Suprapubic skin (tissue), 4 donors: Measurements from ENCODE around the gene SPTA1. TPM values are rescaled to one million over a fixed set of nuclear protein-coding genes. Genes with fewer than 3 reads are reported as not detected.
"Not testable (repeated sequence)": the region's sequence is repeated elsewhere in the genome, so short reads cannot be mapped to it uniquely, and the experiment has no call there.

ENCODE experiments used
- DNase-seq, 2 donors: peaks; one replicate each; pipeline ENCODE4 v3.0.0-alpha.2; 2019; ENCODE audit warnings: low spot score in 2 of 2
- H3K27ac ChIP-seq: fragments of 200-600 bp; sonication (generic); one replicate; pipeline ENCODE4 v1.5.1; 2019
- H3K27me3 ChIP-seq: fragments of 200-600 bp; sonication (generic); one replicate; pipeline ENCODE4 v1.5.1; 2019
- H3K36me3 ChIP-seq: fragments of 200-600 bp; sonication (generic); one replicate; pipeline ENCODE4 v1.5.1; 2019
- H3K4me1 ChIP-seq: fragments of 200-600 bp; sonication (generic); one replicate; pipeline ENCODE4 v1.5.1; 2019
- H3K4me3 ChIP-seq: fragments of 200-600 bp; sonication (generic); one replicate; pipeline ENCODE4 v1.5.1; 2019; ENCODE audit warnings: mild to moderate bottlenecking
- H3K9me3 ChIP-seq: fragments of 200-600 bp; sonication (generic); one replicate; pipeline ENCODE4 v1.5.1; 2019
- CTCF ChIP-seq, 2 donors: fragments of 200-600 bp in 1 of 2; fragments of 450-650 bp in 1 of 2; sonication (generic) in 1 of 2; IDR thresholded peaks; one replicate each; pipeline ENCODE4 v1.5.1; 2016 to 2019; ENCODE audit warnings: antibody characterized with exemption in 2 of 2, mild to moderate bottlenecking in 1 of 2, moderate library complexity in 1 of 2
- EP300 ChIP-seq: sonication (generic); formaldehyde crosslinking; IDR thresholded peaks from one replicate; pipeline ENCODE4 v1.6.1; 2017; ENCODE audit warnings: antibody characterized with exemption
- POLR2A ChIP-seq, 2 donors: fragments of 450-650 bp; IDR thresholded peaks; one replicate each; pipeline ENCODE4 v1.6.1; 2017; ENCODE audit warnings: antibody characterized with exemption in 2 of 2, mild to moderate bottlenecking in 2 of 2, moderate library complexity in 2 of 2
- POLR2AphosphoS5 ChIP-seq, 3 donors: sonication (generic); formaldehyde crosslinking; IDR thresholded peaks; one replicate each; pipeline ENCODE4 v1.6.1; 2017; ENCODE audit warnings: antibody characterized with exemption in 3 of 3
- whole genome bisulfite sequencing: methylation state at CpG from one replicate; pipeline ENCODE4 v1.1.5; 2018; 5-methylcytosine and 5-hydroxymethylcytosine counted together
- total RNA-seq, 4 donors: library from RNA; depleted of rRNA; stranded (reverse); fragments of >200 nt; gene quantifications; one replicate each; pipeline ENCODE4 v1.1.0, GENCODE V29; 2016

Gene SPTA1
- total RNA-seq, 4 donors from 2014 or later = 0.24 TPM; not detected in 3

- no peaks in the 10 kb centered on the region for H3K9me3 ChIP-seq
- no peaks in the 10 kb centered on the region for H3K4me1 ChIP-seq
- no peaks in the 10 kb centered on the region for H3K36me3 ChIP-seq
- no peaks in the 10 kb centered on the region for H3K27me3 ChIP-seq
- H3K27ac ChIP-seq = no peak overlapping the region
- TF ChIP-seq POLR2AphosphoS5 (IDR thresholded peaks at IDR 0.05) (no peak), EP300 (no peak), POLR2A (IDR thresholded peaks at IDR 0.05) (no peak), CTCF (IDR thresholded peaks at IDR 0.05) (no peak)
- H3K4me3 ChIP-seq = no peak overlapping the region
- DNase-seq = no peak
Measured at GRCh38 chr1:158692356-158692755, 5.8 kb upstream of the SPTA1 start.

- no peaks in the 10 kb centered on the region for H3K27me3 ChIP-seq
- no peaks in the 10 kb centered on the region for H3K36me3 ChIP-seq
- H3K27ac ChIP-seq = no peak overlapping the region
- H3K4me3 ChIP-seq = no peak overlapping the region
- TF ChIP-seq EP300 (no peak), CTCF (IDR thresholded peaks at IDR 0.05) (no peak), POLR2AphosphoS5 (IDR thresholded peaks at IDR 0.05) (no peak), POLR2A (IDR thresholded peaks at IDR 0.05) (no peak)
- H3K4me1 ChIP-seq = no peaks in the 10 kb centered on the region
- DNase-seq = no peak
- H3K9me3 ChIP-seq = no peaks in the 10 kb centered on the region
Measured at GRCh38 chr1:158691907-158692306, 5.4 kb upstream of the SPTA1 start.

GRCh38 chr1:158691149-158691548, 4.6 kb upstream of the SPTA1 start:
- not testable (repeated sequence) for H3K27me3 ChIP-seq, H3K4me3 ChIP-seq, H3K27ac ChIP-seq, H3K9me3 ChIP-seq, H3K36me3 ChIP-seq, DNase-seq, H3K4me1 ChIP-seq
- WGBS = 58% methylated on average over 1 of the region's 1 CpG

- Histone ChIP-seq H3K27ac (no peak overlapping the region), H3K36me3 (no peaks in the 10 kb centered on the region), H3K9me3 (no peaks in the 10 kb centered on the region), H3K4me3 (no peak overlapping the region), H3K4me1 (no peaks in the 10 kb centered on the region), H3K27me3 (no peaks in the 10 kb centered on the region)
- DNase-seq = no peak
- TF ChIP-seq POLR2AphosphoS5 (IDR thresholded peaks at IDR 0.05) (no peak), CTCF (IDR thresholded peaks at IDR 0.05) (no peak), POLR2A (IDR thresholded peaks at IDR 0.05) (no peak), EP300 (no peak)
Measured at GRCh38 chr1:158689875-158690274, 3.4 kb upstream of the SPTA1 start.

- no peaks in the 10 kb centered on the region for H3K9me3 ChIP-seq
- H3K27ac ChIP-seq = no peak overlapping the region
- DNase-seq = no peak
- H3K27me3 ChIP-seq = no peaks in the 10 kb centered on the region
- TF ChIP-seq POLR2A (IDR thresholded peaks at IDR 0.05) = no peak
- no peaks in the 10 kb centered on the region for H3K36me3 ChIP-seq
- 69% methylated on average over 1 of the region's 1 CpG for WGBS
- H3K4me3 ChIP-seq = no peak overlapping the region
- no peaks in the 10 kb centered on the region for H3K4me1 ChIP-seq
Measured at GRCh38 chr1:158689110-158689509, 2.6 kb upstream of the SPTA1 start.

- 88% methylated on average over 1 of the region's 1 CpG for WGBS
- H3K27ac ChIP-seq = not testable (repeated sequence)
Measured at GRCh38 chr1:158688343-158688742, 1.8 kb upstream of the SPTA1 start.

GRCh38 chr1:158687037-158687436, 522 bp upstream of the SPTA1 start:
- DNase-seq = no peak
- TF ChIP-seq EP300 = no peak
- no peak for TF ChIP-seq POLR2A (IDR thresholded peaks at IDR 0.05)
- TF ChIP-seq POLR2AphosphoS5 (IDR thresholded peaks at IDR 0.05) = no peak
- TF ChIP-seq CTCF (IDR thresholded peaks at IDR 0.05) = no peak
- H3K4me3 ChIP-seq = no peak overlapping the region
- H3K36me3 ChIP-seq = no peaks in the 10 kb centered on the region
- no peaks in the 10 kb centered on the region for H3K27me3 ChIP-seq
- no peak overlapping the region for H3K27ac ChIP-seq
- H3K4me1 ChIP-seq = no peaks in the 10 kb centered on the region
- H3K9me3 ChIP-seq = no peaks in the 10 kb centered on the region

More at GRCh38 chr1:158688343-158688742, 1.8 kb upstream of the SPTA1 start:
- H3K4me1 ChIP-seq, H3K36me3 ChIP-seq, H3K9me3 ChIP-seq, DNase-seq, H3K27me3 ChIP-seq, H3K4me3 ChIP-seq: not testable (repeated sequence)
